Prostate gland (tissue), 2 donors: ENCODE measurements around the gene SLC6A6.

Experiments
- POLR2A ChIP-seq: fragments of 450-650 bp; IDR thresholded peaks from one replicate; pipeline ENCODE4 v1.6.1; 2016; ENCODE audit warnings: antibody characterized with exemption, mild to moderate bottlenecking
- POLR2AphosphoS5 ChIP-seq: sonication (generic); formaldehyde crosslinking; IDR thresholded peaks from one replicate; pipeline ENCODE4 v1.6.1; 2017; ENCODE audit warnings: antibody characterized with exemption
- TF ChIP-seq, protein P1 (sequence below), 4 experiments: fragments of 200-600 bp in 2 of 4; fragments of 450-650 bp in 2 of 4; sonication (generic) in 2 of 4; IDR thresholded peaks; 1 replicate in 3 of 4; 2 replicates in 1 of 4; pipeline ENCODE4 v1.5.1; 2016 to 2019; ENCODE audit warnings: antibody characterized with exemption in 4 of 4, mild to moderate bottlenecking in 2 of 4, moderate library complexity in 2 of 4

DNA sequence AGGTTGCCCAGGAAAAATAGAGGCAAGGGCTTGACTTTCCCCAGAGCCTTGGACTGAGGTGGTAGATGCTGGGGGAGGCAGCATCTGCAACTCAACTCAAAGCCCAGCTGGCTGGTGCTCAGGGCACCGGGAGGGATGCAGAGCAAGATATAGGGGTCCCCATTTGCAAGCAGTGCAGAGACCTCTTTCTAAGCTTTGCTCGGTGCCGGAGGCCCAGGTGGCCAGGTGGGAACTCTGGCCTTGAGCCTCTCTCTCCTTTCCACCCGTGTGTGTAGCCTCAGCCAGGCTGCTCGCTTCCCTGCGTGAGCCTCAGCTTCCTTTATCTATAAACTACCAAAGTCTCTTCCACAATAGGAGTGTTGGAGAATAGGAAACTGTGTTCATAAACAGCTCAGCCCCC is 36.5 kb downstream of the SLC6A6 start:
- TF ChIP-seq, protein P1, sequence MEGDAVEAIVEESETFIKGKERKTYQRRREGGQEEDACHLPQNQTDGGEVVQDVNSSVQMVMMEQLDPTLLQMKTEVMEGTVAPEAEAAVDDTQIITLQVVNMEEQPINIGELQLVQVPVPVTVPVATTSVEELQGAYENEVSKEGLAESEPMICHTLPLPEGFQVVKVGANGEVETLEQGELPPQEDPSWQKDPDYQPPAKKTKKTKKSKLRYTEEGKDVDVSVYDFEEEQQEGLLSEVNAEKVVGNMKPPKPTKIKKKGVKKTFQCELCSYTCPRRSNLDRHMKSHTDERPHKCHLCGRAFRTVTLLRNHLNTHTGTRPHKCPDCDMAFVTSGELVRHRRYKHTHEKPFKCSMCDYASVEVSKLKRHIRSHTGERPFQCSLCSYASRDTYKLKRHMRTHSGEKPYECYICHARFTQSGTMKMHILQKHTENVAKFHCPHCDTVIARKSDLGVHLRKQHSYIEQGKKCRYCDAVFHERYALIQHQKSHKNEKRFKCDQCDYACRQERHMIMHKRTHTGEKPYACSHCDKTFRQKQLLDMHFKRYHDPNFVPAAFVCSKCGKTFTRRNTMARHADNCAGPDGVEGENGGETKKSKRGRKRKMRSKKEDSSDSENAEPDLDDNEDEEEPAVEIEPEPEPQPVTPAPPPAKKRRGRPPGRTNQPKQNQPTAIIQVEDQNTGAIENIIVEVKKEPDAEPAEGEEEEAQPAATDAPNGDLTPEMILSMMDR (IDR thresholded peaks at IDR 0.05), result no peak
- TF ChIP-seq POLR2A (no peak), POLR2AphosphoS5 (no peak)
